ENCODE measurements around the gene RAB11FIP5. TPM values are rescaled to one million over a fixed set of nuclear protein-coding genes. Genes with fewer than 3 reads are reported as not detected.

RAB11FIP5 gene
- total RNA-seq, 1 donor from 2014 or later, result 18.7 TPM

DNA sequence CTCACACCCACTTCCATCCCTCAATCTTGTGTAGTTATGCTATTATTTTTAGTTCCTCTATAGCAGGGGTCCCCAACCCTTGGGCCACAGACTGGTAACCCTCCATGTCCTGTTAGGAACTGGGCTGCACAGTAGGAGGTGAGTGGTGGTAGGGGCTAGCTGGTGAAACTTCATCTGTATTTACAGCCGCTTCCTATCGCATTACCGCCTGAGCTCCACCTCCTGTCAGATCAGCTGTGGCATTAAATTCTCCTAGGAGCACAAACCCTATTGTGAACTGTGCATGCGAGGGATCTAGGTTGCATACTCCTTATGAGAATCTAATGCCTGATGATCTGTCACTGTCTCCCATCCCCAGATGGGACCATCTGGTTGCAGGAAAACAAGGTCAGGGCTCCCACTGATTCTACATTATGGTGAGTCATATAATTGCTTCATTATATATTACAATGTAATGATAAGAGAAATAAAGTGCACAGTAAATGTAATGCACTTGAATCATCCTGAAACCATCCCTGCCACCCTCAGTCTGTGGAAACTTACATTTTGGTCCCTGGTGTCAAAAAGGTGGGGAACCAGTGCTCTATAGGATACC lies 1.6 kb upstream of the RAB11FIP5 start:
- Mint-ChIP-seq H3K9me3 (no peaks in the 10 kb centered on the region), H3K4me3 (peak overlapping the region; percentile 82), H3K27ac (peak overlapping the region; percentile 86), H3K4me1 (ENCODE audit: unreplicated experiment) (peaks cover 23% of the 10 kb centered on the region), H3K27me3 (peaks cover 7% of the 10 kb centered on the region), H3K36me3 (no peaks in the 10 kb centered on the region)
- TF ChIP-seq, protein P1, sequence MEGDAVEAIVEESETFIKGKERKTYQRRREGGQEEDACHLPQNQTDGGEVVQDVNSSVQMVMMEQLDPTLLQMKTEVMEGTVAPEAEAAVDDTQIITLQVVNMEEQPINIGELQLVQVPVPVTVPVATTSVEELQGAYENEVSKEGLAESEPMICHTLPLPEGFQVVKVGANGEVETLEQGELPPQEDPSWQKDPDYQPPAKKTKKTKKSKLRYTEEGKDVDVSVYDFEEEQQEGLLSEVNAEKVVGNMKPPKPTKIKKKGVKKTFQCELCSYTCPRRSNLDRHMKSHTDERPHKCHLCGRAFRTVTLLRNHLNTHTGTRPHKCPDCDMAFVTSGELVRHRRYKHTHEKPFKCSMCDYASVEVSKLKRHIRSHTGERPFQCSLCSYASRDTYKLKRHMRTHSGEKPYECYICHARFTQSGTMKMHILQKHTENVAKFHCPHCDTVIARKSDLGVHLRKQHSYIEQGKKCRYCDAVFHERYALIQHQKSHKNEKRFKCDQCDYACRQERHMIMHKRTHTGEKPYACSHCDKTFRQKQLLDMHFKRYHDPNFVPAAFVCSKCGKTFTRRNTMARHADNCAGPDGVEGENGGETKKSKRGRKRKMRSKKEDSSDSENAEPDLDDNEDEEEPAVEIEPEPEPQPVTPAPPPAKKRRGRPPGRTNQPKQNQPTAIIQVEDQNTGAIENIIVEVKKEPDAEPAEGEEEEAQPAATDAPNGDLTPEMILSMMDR (conservative IDR thresholded peaks at IDR 0.05), result no peak
- no peak for DNase-seq (ENCODE audit: extremely low spot score, unreplicated experiment)

DNA sequence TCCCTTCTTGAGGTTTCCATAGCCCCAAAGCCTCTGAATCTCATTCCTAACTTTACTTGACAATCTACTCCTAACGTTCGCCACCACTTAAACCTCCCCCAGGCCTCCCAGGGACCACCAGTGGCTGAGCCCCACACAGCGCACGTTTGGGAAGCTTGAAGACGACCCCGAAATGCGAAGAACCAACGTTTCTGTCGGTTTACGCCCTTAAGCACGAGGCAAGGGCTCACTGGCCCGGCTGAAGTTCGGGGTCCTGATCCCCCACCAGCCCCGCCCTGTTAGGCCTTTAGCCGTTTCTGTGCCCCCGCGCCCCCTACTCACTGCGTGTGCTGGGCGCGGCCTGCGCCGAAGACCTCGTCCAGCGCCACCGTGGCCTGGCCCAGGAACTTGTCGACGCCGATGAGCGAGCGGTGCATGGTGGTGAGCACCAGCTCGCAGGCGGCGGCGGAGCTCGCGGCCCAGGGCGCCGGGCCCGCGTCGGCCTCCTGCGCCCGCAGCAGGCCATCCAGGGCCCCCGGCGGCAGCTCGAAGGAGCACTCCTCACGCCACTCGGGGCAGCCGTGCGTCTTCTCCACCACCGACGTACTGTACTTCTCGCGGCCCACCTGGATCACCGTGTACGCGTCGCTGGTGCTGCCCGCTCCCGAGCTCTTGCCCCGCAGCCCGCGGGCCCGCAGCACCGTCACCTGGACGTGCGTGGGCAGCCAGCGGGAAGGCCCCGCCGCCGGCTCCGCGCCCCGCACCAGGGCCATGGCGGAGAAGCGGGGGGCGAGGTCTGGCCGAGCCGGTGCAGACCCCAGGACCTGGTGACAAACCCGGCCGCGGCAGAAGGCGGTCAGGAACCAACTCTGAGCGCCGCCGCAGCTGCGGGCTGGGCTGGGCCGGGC lies 479 bp downstream of the RAB11FIP5 start:
- TF ChIP-seq, protein P1 (conservative IDR thresholded peaks at IDR 0.05), result no peak
- Mint-ChIP-seq H3K4me3 (peak overlapping the region; percentile 93), H3K27ac (peak overlapping the region; percentile 93), H3K36me3 (no peaks in the 10 kb centered on the region), H3K27me3 (peaks cover 4% of the 10 kb centered on the region), H3K9me3 (no peaks in the 10 kb centered on the region), H3K4me1 (ENCODE audit: unreplicated experiment) (peaks cover 21% of the 10 kb centered on the region)
- no peak for DNase-seq (ENCODE audit: extremely low spot score, unreplicated experiment)

DNA sequence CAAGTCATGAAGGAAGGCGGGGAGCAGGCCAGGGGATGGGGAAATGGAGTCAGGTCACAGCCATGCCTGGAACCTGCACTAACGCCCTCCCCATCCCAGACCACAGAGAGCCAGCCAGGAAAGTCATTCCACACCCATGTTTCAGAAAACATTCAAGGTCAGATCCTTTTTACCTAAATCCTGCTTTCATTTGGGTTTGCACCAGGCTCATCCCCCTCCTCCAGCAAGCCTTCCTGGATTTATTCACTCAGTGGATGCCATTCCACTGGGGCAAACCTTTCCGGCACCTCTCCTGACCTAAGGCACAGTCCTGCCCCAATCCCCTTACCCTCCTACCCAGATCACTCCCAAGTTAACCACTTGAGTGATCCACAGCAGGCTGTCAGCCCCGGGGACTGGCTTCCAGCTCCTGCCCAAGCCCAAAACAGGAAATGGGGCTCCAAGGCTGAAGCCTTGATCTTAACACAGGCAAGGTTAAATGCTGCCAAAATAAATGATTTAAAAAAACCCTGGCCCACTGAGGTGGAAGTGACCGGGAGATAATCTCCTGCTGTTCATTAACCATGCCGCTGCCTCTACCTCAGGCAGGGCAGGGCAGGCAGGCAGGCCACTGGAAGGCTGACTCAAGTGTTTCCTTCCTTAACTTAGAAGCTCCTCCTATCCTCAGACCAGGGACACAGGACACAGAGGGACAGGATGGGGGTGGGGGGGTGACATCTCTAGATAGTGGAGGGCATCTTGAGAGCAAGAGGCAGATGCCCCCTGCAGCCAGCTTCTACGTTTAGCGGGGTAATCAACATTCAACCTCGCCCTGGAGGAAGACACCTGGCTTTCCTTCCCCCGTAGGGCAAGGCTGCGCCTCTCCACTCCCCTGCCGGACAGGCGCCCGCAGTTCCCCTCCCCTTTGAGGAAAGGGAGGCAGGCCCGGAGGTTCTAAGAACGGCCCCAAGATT lies 1.4 kb downstream of the RAB11FIP5 start:
- H3K4me1 Mint-ChIP-seq (ENCODE audit: unreplicated experiment), result peaks cover 26% of the 10 kb centered on the region
- TF ChIP-seq, protein P1 (conservative IDR thresholded peaks at IDR 0.05), result no peak
- no peaks in the 10 kb centered on the region for H3K36me3 Mint-ChIP-seq
- no peaks in the 10 kb centered on the region for H3K9me3 Mint-ChIP-seq
- H3K4me3 Mint-ChIP-seq, result peak overlapping the region; percentile 93
- no peak for DNase-seq (ENCODE audit: extremely low spot score, unreplicated experiment)
- H3K27me3 Mint-ChIP-seq, result no peaks in the 10 kb centered on the region
- H3K27ac Mint-ChIP-seq, result peak overlapping the region; percentile 93

DNA sequence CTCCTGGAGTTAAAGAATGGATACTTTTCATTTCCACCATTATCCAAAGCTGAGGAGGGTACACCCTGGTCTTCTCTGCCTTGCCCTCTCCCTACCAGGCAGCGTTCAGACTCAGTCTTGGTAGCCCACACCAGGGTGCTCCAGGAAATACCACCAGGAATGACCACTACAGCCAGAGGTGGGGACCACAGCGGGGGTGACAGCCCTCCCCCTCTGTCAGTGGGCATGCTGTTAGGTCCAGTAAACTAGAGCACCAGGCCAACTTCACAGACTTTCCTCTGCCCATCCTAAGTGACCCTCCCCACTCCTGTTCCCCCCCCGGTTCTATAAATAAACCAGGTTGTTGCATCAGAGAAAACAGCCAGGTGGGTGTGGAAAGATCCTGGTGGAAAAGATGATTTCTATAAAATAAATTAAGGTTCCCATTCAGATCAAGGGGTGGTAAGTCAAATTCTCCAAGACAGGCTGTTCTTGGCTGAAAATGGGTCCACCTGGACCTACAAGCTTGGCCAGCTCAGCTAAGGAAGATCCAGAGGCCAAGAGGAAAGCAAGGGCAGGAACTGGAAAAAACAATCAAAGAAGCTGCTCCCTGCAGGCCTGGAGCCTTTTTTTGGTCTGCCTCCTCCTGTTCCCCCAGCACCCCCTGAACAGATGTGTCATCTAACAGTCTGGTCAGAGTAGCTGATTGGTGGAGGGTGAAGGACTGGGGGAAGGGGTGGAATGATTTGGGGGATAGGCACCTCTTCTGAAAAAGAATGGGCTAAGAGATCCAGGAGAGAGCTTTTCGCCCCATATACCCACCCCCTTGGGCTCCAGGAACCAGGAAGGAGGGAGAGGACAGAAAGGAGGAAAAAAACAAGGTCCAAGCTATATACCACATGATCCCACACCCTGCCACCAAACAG lies 2.3 kb downstream of the RAB11FIP5 start:
- TF ChIP-seq, protein P1 (conservative IDR thresholded peaks at IDR 0.05), result no peak
- H3K4me1 Mint-ChIP-seq (ENCODE audit: unreplicated experiment), result peaks cover 26% of the 10 kb centered on the region
- peak overlapping the region; percentile 93 for H3K27ac Mint-ChIP-seq
- peak overlapping the region; percentile 93 for H3K4me3 Mint-ChIP-seq
- no peaks in the 10 kb centered on the region for H3K36me3 Mint-ChIP-seq
- H3K27me3 Mint-ChIP-seq, result no peaks in the 10 kb centered on the region
- H3K9me3 Mint-ChIP-seq, result no peaks in the 10 kb centered on the region
- no peak for DNase-seq (ENCODE audit: extremely low spot score, unreplicated experiment)

Data from type B pancreatic cell (in vitro differentiated cells).